ENCODE data around the gene RANBP10. TPM values are rescaled to one million over a fixed set of nuclear protein-coding genes. Genes with fewer than 3 reads are reported as not detected.

The RANBP10 gene
- total RNA-seq, 1 experiment from 2014 or later = 17.2 TPM

DNA sequence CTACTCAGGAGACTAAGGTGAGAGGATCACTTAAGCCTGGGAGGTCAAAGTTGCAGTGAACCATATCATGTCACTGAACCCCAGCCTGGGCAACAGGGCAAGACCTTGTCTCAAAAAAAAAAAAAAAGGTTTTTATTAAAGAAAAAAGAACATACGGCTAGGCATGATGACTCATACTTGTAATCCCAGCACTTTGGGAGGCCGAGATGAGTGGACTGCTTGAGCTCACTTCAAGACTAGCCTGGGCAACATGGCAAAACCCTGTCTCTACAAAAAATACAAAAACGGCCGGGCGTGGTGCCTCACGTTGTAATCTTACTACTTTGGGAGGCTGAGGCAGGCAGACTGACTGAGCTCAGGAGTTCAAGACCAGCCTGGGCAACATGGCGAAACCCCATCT lies 38.4 kb downstream of the RANBP10 start:
- peaks cover 44% of the 10 kb centered on the region for H3K36me3 Mint-ChIP-seq (ENCODE audit: insufficient read depth, unreplicated experiment)
- DNase-seq (ENCODE audit: unreplicated experiment) = peak; percentile 69
- H3K4me1 Mint-ChIP-seq (ENCODE audit: insufficient read depth, unreplicated experiment) = peaks cover 6% of the 10 kb centered on the region
- intact Hi-C loops (cut with micrococcal nuclease) = no loop called here
- POLR2A ChIA-PET = interaction anchor here (0.6 to 1.0 kb wide), 5 partner anchors 8 to 139 kb away, joined by 3 read pairs; partner anchors contain the start of gene GFOD2
- H3K27ac Mint-ChIP-seq (ENCODE audit: low read depth, unreplicated experiment) = no peak overlapping the region
- CTCF ChIA-PET = interaction anchor here (0.6 to 0.7 kb wide), 3 partner anchors 54 to 212 kb away, joined by 3 to 4 read pairs (median 4); no protein-coding TSS in a partner anchor
- BruUV-seq (replicated peaks) = no TSS peak
- no peak overlapping the region for H3K4me3 Mint-ChIP-seq (ENCODE audit: unreplicated experiment)
- H3K27me3 Mint-ChIP-seq (ENCODE audit: insufficient read depth, unreplicated experiment) = no peaks in the 10 kb centered on the region
- TF ChIP-seq, protein P1, sequence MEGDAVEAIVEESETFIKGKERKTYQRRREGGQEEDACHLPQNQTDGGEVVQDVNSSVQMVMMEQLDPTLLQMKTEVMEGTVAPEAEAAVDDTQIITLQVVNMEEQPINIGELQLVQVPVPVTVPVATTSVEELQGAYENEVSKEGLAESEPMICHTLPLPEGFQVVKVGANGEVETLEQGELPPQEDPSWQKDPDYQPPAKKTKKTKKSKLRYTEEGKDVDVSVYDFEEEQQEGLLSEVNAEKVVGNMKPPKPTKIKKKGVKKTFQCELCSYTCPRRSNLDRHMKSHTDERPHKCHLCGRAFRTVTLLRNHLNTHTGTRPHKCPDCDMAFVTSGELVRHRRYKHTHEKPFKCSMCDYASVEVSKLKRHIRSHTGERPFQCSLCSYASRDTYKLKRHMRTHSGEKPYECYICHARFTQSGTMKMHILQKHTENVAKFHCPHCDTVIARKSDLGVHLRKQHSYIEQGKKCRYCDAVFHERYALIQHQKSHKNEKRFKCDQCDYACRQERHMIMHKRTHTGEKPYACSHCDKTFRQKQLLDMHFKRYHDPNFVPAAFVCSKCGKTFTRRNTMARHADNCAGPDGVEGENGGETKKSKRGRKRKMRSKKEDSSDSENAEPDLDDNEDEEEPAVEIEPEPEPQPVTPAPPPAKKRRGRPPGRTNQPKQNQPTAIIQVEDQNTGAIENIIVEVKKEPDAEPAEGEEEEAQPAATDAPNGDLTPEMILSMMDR (IDR thresholded peaks at IDR 0.05; ENCODE audit: unreplicated experiment) = no peak
- no peaks in the 10 kb centered on the region for H3K9me3 Mint-ChIP-seq (ENCODE audit: unreplicated experiment)

DNA sequence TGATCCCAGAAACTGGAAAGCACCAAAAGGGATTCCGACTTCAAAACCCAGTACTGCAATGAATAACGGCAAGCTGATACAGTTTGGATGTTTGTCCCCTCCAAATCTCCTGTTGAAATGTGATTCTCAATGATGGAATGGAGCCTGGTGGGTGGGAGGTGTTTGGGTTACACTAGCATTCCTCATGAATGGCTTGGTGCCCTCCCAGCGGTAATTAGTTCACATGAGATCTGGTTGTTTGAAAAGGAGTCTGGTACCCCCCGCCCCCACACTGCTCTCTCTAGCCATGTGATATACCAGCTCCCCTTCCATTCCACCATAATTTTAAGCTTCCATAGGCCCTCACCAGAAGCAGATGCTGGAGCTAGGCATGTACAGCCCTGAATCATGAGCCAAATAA lies 40.1 kb downstream of the RANBP10 start:
- TF ChIP-seq, protein P1 (IDR thresholded peaks at IDR 0.05; ENCODE audit: unreplicated experiment) = no peak
- intact Hi-C loops (cut with micrococcal nuclease) = no loop called here
- ChIA-PET POLR2A (no interaction called here), CTCF (no interaction called here)
- no peak for DNase-seq (ENCODE audit: unreplicated experiment)
- Mint-ChIP-seq H3K27ac (ENCODE audit: low read depth, unreplicated experiment) (no peak overlapping the region), H3K27me3 (ENCODE audit: insufficient read depth, unreplicated experiment) (no peaks in the 10 kb centered on the region), H3K4me3 (ENCODE audit: unreplicated experiment) (no peak overlapping the region), H3K4me1 (ENCODE audit: insufficient read depth, unreplicated experiment) (no peaks in the 10 kb centered on the region), H3K9me3 (ENCODE audit: unreplicated experiment) (no peaks in the 10 kb centered on the region), H3K36me3 (ENCODE audit: insufficient read depth, unreplicated experiment) (peaks cover 41% of the 10 kb centered on the region)
- BruUV-seq (replicated peaks) = no TSS peak

- peaks cover 7% of the 10 kb centered on the region for H3K4me1 Mint-ChIP-seq (ENCODE audit: insufficient read depth, unreplicated experiment)
- H3K4me3 Mint-ChIP-seq (ENCODE audit: unreplicated experiment) = no peak overlapping the region
- no peaks in the 10 kb centered on the region for H3K9me3 Mint-ChIP-seq (ENCODE audit: unreplicated experiment)
- ChIA-PET POLR2A (no interaction called here), CTCF (no interaction called here)
- TF ChIP-seq, protein P1 (IDR thresholded peaks at IDR 0.05; ENCODE audit: unreplicated experiment) = no peak
- BruUV-seq (replicated peaks) = no TSS peak
- no peak overlapping the region for H3K27ac Mint-ChIP-seq (ENCODE audit: low read depth, unreplicated experiment)
- H3K27me3 Mint-ChIP-seq (ENCODE audit: insufficient read depth, unreplicated experiment) = no peaks in the 10 kb centered on the region
- H3K36me3 Mint-ChIP-seq (ENCODE audit: insufficient read depth, unreplicated experiment) = peaks cover 23% of the 10 kb centered on the region
- intact Hi-C loops (cut with micrococcal nuclease) = no loop called here
- DNase-seq (ENCODE audit: unreplicated experiment) = no peak
These were observed 42.1 kb downstream of the RANBP10 start for GRCh38 chr16:67764158-67764667.

DNA sequence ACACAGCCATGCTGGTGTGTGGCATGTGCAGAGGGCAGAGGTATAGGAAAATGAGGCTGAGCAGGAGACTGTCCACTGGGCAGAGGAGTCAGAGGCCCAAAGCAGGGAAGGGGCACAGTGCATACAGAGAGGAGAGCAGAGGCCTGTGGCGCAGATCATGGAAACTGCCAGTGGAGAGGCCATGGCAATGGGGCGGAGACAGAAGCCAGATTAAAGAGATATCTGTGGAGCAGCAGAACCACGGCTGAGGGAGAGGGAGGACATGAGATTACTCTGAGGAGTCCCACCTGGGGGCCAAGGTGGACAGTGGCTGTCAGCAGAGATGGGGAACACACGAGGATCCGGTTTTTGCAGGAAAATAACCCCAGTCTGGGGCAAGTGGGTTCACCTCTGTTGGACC lies 43.3 kb downstream of the RANBP10 start:
- no peak for DNase-seq (ENCODE audit: unreplicated experiment)
- no peaks in the 10 kb centered on the region for H3K9me3 Mint-ChIP-seq (ENCODE audit: unreplicated experiment)
- H3K27me3 Mint-ChIP-seq (ENCODE audit: insufficient read depth, unreplicated experiment) = no peaks in the 10 kb centered on the region
- intact Hi-C loops (cut with micrococcal nuclease) = no loop called here
- TF ChIP-seq, protein P1 (IDR thresholded peaks at IDR 0.05; ENCODE audit: unreplicated experiment) = no peak
- CTCF ChIA-PET = no interaction called here
- no TSS peak for BruUV-seq (replicated peaks)
- no peak overlapping the region for H3K4me3 Mint-ChIP-seq (ENCODE audit: unreplicated experiment)
- peaks cover 7% of the 10 kb centered on the region for H3K4me1 Mint-ChIP-seq (ENCODE audit: insufficient read depth, unreplicated experiment)
- H3K27ac Mint-ChIP-seq (ENCODE audit: low read depth, unreplicated experiment) = no peak overlapping the region
- H3K36me3 Mint-ChIP-seq (ENCODE audit: insufficient read depth, unreplicated experiment) = peaks cover 19% of the 10 kb centered on the region
- POLR2A ChIA-PET = no interaction called here

Measured in MCF 10A (cell line).